Mucosa of descending colon (tissue), 3 donors: ENCODE results near the gene FFAR4. TPM values are rescaled to one million over a fixed set of nuclear protein-coding genes. Genes with fewer than 3 reads are reported as not detected.

ENCODE experiments used
- ATAC-seq: fragments of 200-7000 bp; cut with Tn5 transposase; one replicate; pipeline ENCODE4 v1.9.1; 2020; ENCODE audit warnings: mild to moderate bottlenecking, moderate library complexity
- DNase-seq, 3 donors: peaks; one replicate each; pipeline ENCODE4 v3.0.0-alpha.2; 2020
- H3K36me3 ChIP-seq: fragments of 200-600 bp; one replicate; pipeline ENCODE4 v1.8.0; 2021; ENCODE audit warnings: low read depth, mild to moderate bottlenecking
- H3K4me1 ChIP-seq: fragments of 200-600 bp; one replicate; pipeline ENCODE4 v1.8.0; 2021; ENCODE audit warnings: low read depth, mild to moderate bottlenecking
- H3K4me3 ChIP-seq: fragments of 200-600 bp; one replicate; pipeline ENCODE4 v1.8.0; 2021; ENCODE audit warnings: mild to moderate bottlenecking
- H3K9me3 ChIP-seq: fragments of 200-600 bp; one replicate; pipeline ENCODE4 v1.8.0; 2021; ENCODE audit warnings: mild to moderate bottlenecking
- intact Hi-C, 2 donors: fragments of 100-400 bp; cut with DNase I in 1 of 2; cut with micrococcal nuclease in 1 of 2; formaldehyde crosslinking; loops; one replicate each; pipeline versions ENCODE4 v1.11.0 to v1.11.1; 2022; cut with DNase I, micrococcal nuclease
- total RNA-seq, 3 donors: library from RNA; stranded (reverse); fragmentation: NEBNext Ultra II Directional in 2 of 3; extraction: Animal tissue kit (Norgen Biotek cat#: 25700) in 2 of 3; gene quantifications; one replicate each; pipeline versions ENCODE4 v1.2.1 to v1.2.4, GENCODE V29; 2021 to 2023
- TF ChIP-seq, protein P1 (sequence below): fragments of 200-600 bp; IDR thresholded peaks from one replicate; pipeline ENCODE4 v1.8.0; 2022; ENCODE audit warnings: antibody characterized with exemption, mild to moderate bottlenecking
- donor health status: DM: no; HTN: no; CAD: no; lungs with moderate emphysema.
- donor health status: DM: no; HTN: no; CAD: no.
- donor health status: DM: no; HTN: yes; CAD: no.

Gene FFAR4
- total RNA-seq, 3 donors from 2014 or later: 17.4 to 36.3 (median 28.7) TPM

DNA sequence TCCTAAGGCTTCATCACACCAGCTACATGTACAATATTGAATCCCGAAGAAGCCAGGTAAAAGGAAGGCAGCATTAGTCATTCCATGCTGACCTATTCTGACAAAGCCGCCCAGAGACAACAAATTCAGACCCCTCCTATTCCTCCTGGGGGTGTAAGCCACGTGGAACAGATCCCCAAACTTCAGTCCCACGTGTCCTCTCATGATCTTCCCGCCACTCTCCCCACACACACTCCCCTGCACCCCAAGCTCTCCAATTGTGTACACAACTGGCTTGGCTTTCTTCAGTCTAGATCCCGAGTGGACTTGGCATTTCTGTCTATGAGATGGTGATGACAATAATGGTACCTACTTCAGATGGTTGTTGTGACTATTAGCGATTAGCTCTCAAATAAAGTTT is 54.5 kb downstream of the FFAR4 start:
- no peaks in the 10 kb centered on the region for H3K9me3 ChIP-seq
- DNase-seq (no peak), ATAC-seq (no peak)
- H3K4me3 ChIP-seq: no peak overlapping the region
- H3K4me1 ChIP-seq: no peaks in the 10 kb centered on the region
- H3K36me3 ChIP-seq: no peaks in the 10 kb centered on the region
- intact Hi-C loops: no loop called here
- TF ChIP-seq, protein P1, sequence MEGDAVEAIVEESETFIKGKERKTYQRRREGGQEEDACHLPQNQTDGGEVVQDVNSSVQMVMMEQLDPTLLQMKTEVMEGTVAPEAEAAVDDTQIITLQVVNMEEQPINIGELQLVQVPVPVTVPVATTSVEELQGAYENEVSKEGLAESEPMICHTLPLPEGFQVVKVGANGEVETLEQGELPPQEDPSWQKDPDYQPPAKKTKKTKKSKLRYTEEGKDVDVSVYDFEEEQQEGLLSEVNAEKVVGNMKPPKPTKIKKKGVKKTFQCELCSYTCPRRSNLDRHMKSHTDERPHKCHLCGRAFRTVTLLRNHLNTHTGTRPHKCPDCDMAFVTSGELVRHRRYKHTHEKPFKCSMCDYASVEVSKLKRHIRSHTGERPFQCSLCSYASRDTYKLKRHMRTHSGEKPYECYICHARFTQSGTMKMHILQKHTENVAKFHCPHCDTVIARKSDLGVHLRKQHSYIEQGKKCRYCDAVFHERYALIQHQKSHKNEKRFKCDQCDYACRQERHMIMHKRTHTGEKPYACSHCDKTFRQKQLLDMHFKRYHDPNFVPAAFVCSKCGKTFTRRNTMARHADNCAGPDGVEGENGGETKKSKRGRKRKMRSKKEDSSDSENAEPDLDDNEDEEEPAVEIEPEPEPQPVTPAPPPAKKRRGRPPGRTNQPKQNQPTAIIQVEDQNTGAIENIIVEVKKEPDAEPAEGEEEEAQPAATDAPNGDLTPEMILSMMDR: no peak

- intact Hi-C loops: no loop called here
Observed at GRCh38 chr10:93622942-93623341, 56.5 kb downstream of the FFAR4 start.

GRCh38 chr10:93628858-93629257 is 62.4 kb downstream of the FFAR4 start:
- TF ChIP-seq, protein P1: no peak
- Histone ChIP-seq H3K4me1 (no peaks in the 10 kb centered on the region), H3K9me3 (no peaks in the 10 kb centered on the region), H3K4me3 (no peak overlapping the region), H3K36me3 (no peaks in the 10 kb centered on the region)
- ATAC-seq: no peak
- intact Hi-C loops: no loop called here
- DNase-seq: no peak

More at GRCh38 chr10:93622942-93623341, 56.5 kb downstream of the FFAR4 start:
- no peaks in the 10 kb centered on the region for H3K9me3 ChIP-seq
- no peak for DNase-seq
- no peaks in the 10 kb centered on the region for H3K36me3 ChIP-seq
- no peak for ATAC-seq
- TF ChIP-seq, protein P1: no peak
- H3K4me1 ChIP-seq: no peaks in the 10 kb centered on the region
- no peak overlapping the region for H3K4me3 ChIP-seq

- Histone ChIP-seq H3K9me3 (no peaks in the 10 kb centered on the region), H3K4me3 (no peak overlapping the region), H3K36me3 (no peaks in the 10 kb centered on the region), H3K4me1 (no peaks in the 10 kb centered on the region)
- DNase-seq (no peak), ATAC-seq (no peak)
- intact Hi-C loops: no loop called here
- TF ChIP-seq, protein P1: no peak
Observed at GRCh38 chr10:93629647-93630305, 63.3 kb downstream of the FFAR4 start.

DNA sequence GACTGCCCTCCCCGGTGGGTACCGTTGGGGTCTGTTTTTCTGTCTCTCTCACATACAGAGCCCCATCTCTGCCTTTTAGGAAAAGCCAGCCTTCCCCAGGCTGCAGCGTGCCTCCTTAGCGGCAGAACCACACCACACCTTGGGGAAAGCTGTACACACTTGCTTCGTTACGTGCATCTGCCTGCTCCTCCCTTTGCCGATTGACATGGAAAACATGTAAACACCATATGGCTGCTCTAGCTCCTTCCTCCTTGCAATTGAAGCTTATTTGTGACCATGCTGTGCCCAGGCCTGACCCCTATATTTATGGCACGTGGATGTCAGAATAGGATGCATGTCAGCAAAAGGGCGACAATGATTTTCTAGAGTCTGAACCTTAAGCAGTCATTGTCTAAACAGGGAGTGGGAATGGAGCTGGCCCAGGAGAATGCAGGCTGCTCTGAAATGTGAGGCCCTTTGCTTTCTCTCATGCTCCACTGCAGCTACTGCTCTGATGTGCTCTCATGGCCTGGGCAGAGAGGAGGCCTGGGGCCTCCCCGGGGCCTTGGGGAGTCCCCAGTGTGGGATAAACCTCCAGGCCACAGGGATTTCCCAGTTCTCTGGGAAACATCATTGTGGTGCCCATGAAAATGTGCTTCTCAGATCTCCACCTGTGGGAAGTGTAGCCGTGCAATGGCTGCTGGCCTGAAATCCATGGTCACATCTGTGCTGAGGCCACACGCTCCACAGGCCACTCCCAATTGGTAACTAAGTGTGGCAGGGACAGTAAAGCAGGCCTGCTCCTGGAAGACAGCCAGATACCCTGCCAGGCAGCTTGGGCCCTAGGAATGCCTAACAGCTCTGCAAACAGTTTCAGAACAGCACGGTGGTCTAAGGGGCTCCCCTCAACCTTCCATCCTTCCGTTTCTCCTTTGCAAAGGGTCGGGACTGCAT is 64.4 kb downstream of the FFAR4 start:
- intact Hi-C loops: no loop called here
- Histone ChIP-seq H3K4me3 (no peak overlapping the region), H3K4me1 (no peaks in the 10 kb centered on the region), H3K9me3 (no peaks in the 10 kb centered on the region), H3K36me3 (no peaks in the 10 kb centered on the region)
- DNase-seq (peak in 1 of 3 donors; percentile 12), ATAC-seq (peak; percentile 32)
- TF ChIP-seq, protein P1: no peak

Other genes starting within 250 kb of the FFAR4 start
- 10 to 100 TPM; 55.0 to 90.7 (median 85.5) TPM for gene MYOF, start 84.3 kb upstream of the FFAR4 start, total RNA-seq
- 10 to 100 TPM in 1 of 3 donors, 1 to 10 TPM in 2; 1.3 to 11.7 (median 2.4) TPM for gene CEP55, start 70.1 kb upstream of the FFAR4 start, total RNA-seq
- 1 to 10 TPM; 5.2 to 7.0 (median 6.6) TPM for gene RBP4, start 34.6 kb downstream of the FFAR4 start, total RNA-seq
- gene PDE6C, start 45.9 kb downstream of the FFAR4 start, total RNA-seq: not detected
- 10 to 100 TPM; 11.4 to 16.8 (median 15.3) TPM for gene FRA10AC1, start 135.9 kb downstream of the FFAR4 start, total RNA-seq
- gene LGI1, start 191.3 kb downstream of the FFAR4 start, total RNA-seq: 1 to 10 TPM in 2 of 3 donors, under 1 TPM in 1; 0.69 to 6.3 (median 1.3) TPM